SIG-M5 treated with dmso at 0.1 percent for 504 hours (cell line): ENCODE measurements around the gene CEP72.
A peak's percentile ranks its signal among the peaks of the same experiment; 100 is the strongest.
"Not testable (repeated sequence)": the region's sequence is repeated elsewhere in the genome, so short reads cannot be mapped to it uniquely, and the experiment has no call there.

Source experiments
- DNase-seq: peaks from one replicate; lab custom pipeline; 2025; ENCODE audit not compliant: unreplicated experiment; lab: John Stamatoyannopoulos, UW

CEP72 gene

GRCh38 chr5:680836-681235 lies 68.7 kb downstream of the CEP72 start:
- DNase-seq = not testable (repeated sequence)

DNA sequence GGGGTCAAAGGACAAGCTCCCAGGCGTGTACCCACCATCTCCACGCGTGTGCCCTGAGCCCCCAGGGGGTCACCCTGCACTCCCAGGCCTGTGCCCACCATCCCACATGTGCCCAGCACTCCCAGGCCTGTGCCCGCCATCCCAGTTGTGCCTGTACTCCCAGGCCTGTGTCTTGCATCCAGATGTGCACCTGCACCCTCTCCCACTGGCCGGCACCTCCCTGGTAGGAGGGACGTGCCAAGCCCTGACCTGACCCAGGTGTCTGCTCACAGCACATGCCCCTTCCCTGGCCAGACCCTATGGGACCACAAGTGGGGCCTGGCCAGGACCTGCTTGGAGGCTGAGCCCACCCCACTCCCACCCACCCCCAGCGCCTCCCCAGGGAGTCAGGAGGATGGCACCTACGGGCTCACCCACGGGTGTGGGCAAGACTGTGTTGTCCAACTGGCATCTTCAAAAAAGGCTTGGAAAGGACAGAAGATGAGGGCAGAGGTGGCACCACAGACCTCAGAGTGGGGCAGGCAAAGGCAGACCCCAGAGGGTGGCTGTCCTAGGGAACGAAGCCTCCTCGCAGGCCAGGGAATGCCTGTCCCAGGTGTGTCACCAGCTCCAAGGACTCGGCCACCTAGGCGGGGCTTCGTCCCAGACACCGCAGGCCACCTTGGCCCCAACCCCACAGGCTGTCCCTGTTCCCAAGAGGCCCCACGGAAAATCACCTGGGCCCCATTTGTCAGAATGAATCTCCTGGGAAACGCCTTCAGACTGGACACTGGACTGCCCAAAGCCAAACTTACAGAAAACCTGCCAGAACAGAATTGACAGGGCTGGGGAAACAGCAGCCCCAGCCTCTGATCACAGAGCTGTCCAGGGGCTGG lies 69.4 kb downstream of the CEP72 start:
- not testable (repeated sequence) for DNase-seq

GRCh38 chr5:682216-682615 lies 70.1 kb downstream of the CEP72 start:
- not testable (repeated sequence) for DNase-seq

GRCh38 chr5:682651-683358 lies 70.7 kb downstream of the CEP72 start:
- not testable (repeated sequence) for DNase-seq

DNA sequence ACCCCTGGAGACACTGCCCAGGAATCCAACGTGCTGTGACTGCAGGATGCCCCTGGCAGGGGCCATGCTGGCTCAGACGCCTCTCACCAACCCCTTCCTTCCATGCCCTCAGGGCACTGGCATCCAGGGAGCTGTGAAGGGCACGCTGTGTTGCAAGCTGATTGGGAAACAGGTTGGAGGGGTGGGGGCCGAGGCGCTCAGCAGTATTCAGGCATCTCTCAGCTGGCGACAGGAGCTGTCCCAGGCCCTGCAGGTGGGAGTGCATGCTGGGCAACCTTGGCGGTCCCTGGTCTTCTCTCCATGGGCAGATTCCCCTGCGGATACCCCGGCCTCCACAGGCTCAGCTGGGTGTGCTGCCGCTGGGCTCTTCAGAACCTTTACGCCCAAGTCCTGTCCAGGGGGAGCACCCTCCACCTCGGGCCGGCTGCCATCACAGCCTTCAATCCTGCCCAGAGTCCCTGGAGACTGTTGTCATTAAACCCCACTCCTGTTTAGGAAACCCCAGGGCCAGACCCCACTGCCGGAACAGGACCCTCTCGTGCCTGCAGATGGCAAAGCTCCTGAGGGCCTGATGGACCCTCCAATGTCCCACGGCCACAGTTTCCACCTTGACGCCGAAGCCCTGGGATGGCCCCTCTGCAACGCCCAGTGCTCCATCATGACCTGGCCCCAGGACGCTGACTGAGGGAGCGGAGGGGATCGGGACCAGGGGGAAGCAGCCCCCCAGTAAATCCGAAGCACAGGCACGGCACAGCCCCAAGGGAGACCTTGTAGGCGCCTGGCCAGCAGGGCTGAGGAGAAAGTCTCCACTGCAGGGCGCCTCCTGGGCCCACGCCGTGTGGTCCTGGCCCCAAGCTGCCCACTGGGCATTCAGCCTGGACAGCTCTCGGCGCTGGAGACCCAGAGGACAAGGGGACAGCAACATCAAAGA lies 71.7 kb downstream of the CEP72 start:
- DNase-seq = no peak

- DNase-seq = no peak
Observed at GRCh38 chr5:684751-685216, 72.6 kb downstream of the CEP72 start.

DNA sequence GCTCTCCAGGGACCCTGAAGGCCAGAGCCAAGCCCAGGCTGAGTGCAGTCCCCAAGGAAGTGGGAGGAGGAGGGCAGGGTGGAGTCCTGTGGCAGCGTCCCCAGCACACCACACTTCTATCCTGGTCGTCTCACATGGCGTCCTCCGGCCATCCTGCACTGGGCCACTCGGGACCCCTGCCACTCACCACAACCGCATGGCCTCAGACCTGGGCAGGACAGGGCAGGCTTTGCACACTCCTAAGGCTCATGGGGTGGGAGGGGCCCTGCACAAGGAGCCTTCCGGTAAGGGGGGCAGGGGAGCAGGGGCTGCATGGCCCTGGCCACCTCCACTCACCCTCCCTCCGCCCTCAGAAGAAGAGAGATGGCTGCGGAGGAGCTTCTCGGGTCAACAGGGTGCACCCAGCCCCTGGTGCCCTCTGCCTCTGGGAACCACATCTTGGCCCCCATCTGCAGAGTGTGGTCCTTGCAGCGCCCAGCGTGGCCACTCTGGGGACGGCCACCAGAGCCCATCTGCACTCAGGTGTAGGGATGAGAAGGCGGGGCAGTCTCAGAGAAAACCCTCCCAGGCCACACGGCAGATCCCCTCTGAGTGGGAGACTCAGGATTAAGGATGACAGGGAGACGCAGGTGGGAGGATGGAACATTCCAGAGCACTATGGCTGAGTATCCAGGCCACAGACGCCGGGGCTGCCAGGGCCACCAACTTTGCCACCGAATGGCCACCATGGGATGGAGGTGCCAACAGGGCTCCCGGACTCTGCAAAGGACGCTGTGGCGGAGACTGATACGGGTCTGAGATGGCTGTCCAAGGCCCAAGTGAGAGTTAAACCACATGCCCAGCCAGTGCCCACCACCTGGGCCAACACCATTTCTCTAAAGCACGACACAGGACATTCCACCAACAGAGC lies 73.4 kb downstream of the CEP72 start:
- no peak for DNase-seq

DNA sequence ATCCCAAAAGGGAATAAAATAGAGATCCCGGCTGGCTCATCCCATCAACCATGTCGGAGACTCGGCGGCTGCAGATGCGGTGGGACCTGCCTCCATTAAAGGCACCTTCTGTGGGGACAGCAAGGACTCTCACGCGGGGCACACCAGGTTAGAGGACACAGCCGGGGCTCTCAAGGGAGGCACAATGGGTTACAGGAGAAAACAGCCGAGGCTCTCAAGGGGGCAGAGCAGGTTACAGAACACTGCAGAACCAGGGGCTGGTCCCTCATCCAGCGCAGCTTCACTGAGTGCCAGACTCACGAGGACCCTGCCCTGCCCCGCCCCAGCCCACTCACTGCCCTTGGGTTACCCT lies 74.0 kb downstream of the CEP72 start:
- not testable (repeated sequence) for DNase-seq

GRCh38 chr5:686936-687335 lies 74.8 kb downstream of the CEP72 start:
- DNase-seq = not testable (repeated sequence)

- not testable (repeated sequence) for DNase-seq
Observed at GRCh38 chr5:688348-689010, 76.3 kb downstream of the CEP72 start.

DNA sequence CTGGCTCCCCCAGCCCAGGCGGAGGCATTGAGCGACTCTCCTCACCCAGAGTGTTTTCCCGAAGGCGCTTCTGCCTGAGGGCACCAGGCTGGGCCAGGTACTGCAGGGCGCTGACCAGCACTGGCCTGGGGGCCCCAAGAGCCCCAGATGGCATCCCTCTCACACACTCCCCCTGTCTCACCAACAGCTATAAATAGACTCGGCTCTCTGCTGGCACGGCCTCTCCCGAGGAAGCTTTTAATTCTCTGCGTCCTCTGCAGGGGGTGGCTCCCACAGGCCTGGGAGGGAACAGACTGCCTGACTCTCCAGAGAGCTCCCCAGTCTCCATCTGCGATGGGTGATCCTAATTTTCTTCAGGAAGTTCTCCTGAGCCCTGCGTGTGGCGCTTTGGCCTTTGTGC lies 78.2 kb downstream of the CEP72 start:
- not testable (repeated sequence) for DNase-seq

GRCh38 chr5:691049-691448 lies 78.9 kb downstream of the CEP72 start:
- DNase-seq = not testable (repeated sequence)

DNA sequence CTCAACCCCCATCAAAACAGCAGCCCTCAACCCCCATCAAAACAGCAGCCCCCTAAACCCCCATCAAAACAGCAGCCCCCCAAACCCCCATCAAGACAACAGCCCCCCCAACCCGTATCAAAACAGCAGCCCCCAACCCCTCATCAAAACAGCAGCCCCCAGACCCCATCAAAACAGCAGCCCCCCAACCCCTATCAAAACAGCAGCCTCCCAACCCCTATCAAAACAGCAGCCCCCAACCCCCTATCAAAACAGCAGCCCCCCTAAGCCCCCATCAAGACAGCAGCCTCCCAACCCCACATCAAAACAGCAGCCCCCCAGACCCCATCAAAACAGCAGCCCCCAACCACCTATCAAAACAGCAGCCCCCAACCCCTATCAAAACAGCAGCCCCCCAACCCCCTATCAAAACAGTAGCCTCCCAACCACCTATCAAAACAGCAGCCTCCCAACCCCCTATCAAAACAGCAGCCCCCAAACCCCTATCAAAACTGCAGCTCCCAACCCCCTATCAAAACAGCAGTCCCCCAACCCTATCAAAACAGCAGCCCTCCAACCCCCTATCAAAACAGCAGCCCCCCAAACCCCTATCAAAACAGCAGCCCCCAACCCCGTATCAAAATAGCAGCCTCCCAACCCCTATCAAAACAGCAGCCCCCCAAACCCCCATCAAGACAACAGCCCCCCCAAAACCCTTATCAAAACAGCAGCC lies 79.8 kb downstream of the CEP72 start:
- no peak for DNase-seq

- not testable (repeated sequence) for DNase-seq
Observed at GRCh38 chr5:692529-693041, 80.4 kb downstream of the CEP72 start.

- DNase-seq = peak; percentile 49
Observed at GRCh38 chr5:693271-694041, 81.3 kb downstream of the CEP72 start, which contains the start of gene TPPP. Gene TPPP, minus strand, starts transcription at chr5:693352. Its CDS starts 15,292 bp downstream, at chr5:678060.

DNA sequence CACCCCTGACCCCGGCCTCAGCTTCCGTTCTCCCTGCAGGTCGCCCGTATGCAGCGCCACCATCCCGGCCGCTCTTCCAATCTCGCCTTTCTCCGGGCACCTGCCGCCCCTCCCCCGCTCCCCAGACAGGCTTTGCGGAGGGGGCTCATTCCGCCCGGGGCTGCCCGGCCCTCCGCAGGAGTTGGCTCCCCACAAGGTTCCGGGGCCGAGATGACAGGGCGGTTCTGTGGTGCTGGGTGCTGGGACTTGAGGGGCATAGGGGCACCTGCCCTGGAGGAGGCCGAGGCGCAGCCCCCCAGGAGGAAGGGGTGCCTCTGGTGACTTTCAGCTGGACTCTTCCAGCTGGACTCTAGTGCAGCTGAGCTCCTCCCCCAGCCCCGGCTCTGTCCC lies 81.9 kb downstream of the CEP72 start:
- DNase-seq = not testable (repeated sequence)

- not testable (repeated sequence) for DNase-seq
Observed at GRCh38 chr5:695475-695874, 83.3 kb downstream of the CEP72 start.

- not testable (repeated sequence) for DNase-seq
Observed at GRCh38 chr5:696191-696590, 84.1 kb downstream of the CEP72 start.
